Fibroblast of skin of left biceps (primary cell): ENCODE measurements around the gene ITCH.
A peak's percentile ranks its signal among the peaks of the same experiment; 100 is the strongest.
"Not testable (repeated sequence)": the region's sequence is repeated elsewhere in the genome, so short reads cannot be mapped to it uniquely, and the experiment has no call there.

Experiments
- DNase-seq, 2 experiments: peaks; one replicate each; pipeline ENCODE4 v3.0.0-alpha.2; 2013; ENCODE audit warnings: low read depth in 2 of 2

The ITCH gene

DNA sequence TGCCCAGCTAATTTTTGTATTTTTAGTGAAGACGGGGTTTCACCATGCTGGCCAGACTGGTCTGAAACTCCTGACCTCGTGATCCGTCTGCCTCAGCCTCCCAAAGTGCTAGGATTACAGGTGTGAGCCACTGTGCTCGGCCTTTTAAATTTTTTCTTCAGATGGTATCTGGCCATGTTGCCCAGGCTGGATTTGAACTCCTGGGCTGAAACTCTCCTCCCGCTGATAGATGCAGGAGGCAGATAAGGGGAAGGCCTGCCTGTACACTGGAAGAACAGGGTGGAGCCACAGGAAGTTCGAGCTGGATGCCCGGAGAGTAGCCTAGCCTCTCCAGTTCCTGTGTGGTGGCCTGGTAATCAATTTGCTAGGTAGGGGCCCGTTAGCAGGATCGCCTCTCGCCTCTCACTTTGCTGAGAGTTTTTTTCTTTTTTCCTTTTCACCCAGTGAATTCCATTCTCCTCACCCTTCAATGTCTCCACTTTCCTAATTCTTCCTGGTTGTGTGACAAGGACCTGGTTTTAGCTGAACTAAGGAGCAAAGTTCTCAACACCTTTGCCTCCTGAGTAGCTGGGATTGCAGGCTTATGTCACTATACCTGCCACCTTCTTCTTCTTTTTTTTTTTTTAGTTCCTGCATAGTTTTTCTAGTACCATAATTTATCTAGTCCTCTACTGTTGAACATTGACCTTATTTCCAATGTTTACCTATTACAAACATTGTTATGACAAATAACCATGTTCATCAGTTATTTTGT, 19.4 kb upstream of the ITCH start:
- no peak for DNase-seq

- DNase-seq = no peak
Measured at GRCh38 chr20:34344238-34344637, 18.8 kb upstream of the ITCH start.

DNA sequence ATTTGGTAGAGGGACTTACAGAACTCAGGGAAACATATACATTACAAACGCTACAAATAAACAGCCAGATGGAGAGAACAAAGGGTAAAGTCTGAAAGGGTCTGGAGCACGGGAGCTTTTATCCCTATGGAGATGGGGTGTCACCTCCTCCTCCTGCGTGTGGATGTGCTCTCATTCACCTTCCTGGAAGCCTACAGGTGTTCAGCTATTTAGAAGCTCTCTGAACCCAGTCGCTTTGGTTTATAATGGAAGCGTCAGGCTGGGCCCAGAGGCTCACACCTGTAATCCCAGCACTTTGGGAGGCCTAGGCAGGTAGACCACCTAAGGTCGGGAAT, 17.7 kb upstream of the ITCH start:
- DNase-seq = no peak

DNA sequence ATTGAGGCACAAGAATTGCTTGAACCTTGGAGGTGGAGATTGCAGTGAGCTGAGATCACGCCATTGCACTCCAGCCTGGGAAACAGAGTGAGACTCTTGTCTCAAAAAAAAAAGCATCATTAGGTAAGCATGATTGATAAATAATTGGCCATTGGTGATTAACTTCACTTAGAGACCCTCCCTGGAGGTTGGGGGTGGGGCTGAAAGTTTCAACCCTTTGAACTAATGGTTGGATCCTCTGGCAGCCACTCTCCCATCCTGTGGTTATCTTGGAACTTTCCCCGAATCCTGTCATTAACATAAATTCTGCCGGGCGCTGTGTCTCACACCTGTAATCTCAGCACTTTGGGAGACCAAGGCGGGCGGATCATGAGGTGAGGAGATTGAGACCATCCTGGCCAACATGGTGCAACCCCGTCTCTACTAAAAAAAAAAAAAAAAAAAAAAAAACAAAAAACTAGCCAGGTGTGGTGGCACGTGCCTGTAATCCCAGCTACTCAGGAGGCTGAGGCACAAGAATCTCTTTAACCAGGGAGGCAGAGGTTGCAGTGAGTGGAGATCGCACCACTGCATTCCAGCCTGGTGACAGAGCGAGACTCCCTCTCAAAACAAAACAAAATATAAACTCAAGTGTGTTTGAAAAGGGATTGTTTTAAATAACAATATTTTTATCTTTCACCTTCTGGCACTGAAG, 17.1 kb upstream of the ITCH start:
- not testable (repeated sequence) for DNase-seq

DNA sequence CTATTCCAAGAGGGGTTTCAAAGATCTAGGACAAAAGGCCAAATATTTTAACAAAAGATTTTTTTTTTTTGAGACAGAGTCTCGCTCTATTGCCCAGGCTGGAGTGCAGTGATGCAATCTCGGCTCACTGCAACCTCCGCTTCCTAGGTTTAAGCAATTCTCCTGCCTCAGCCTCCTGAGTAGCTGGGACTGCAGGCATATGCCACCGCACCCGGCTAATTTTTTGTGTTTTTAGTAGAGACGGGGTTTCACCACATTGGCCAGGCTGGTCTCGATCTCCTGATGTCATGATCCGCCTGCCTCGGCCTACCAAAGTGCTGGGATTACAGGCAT, 16.6 kb upstream of the ITCH start:
- DNase-seq = not testable (repeated sequence)

- DNase-seq = no peak
Measured at GRCh38 chr20:34347571-34347970, 15.5 kb upstream of the ITCH start.

DNA sequence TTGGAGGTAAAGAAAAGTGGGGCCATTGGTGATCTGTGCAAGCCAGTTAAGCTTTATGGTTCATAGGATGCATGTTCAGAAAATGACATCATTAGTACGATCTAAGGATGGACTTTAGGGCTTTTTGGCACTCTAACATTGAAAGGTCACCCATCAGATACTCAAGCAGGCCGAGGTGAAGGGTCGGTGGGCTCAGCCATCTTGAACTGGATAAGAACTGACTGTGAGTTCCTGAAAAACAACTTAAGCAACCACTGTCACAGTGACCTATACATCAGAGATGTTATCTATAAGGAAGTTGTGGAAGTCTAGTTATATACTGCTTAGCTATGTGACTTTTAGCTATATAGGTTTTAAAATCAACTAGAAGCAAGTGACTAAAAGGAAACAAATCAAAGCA, 13.0 kb upstream of the ITCH start:
- no peak for DNase-seq

GRCh38 chr20:34353467-34353866, 9.6 kb upstream of the ITCH start:
- DNase-seq = not testable (repeated sequence)

DNA sequence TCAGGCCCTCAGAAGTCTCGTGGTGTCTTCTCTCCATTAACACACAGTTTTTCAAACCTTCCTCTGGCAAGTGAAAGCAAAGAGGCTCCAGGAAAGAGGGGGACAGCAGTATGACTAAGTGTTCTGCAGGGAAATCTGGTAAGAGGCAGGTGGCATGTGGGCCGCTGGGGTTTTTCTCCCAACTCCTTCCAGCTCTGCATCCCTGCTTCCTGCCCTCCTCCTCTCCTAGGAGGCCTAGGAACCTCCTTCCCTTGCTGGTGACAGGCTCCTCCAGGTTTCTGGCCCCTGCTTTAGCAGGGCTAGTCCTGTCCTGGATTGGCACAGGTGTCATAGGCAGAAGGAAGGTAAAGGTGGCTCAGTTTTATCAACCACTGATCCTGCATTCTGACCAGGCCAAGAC, 7.6 kb upstream of the ITCH start:
- DNase-seq = no peak

- not testable (repeated sequence) for DNase-seq
Measured at GRCh38 chr20:34359729-34360128, 3.3 kb upstream of the ITCH start.

GRCh38 chr20:34362502-34363061, 491 bp upstream of the ITCH start:
- DNase-seq = no peak

DNA sequence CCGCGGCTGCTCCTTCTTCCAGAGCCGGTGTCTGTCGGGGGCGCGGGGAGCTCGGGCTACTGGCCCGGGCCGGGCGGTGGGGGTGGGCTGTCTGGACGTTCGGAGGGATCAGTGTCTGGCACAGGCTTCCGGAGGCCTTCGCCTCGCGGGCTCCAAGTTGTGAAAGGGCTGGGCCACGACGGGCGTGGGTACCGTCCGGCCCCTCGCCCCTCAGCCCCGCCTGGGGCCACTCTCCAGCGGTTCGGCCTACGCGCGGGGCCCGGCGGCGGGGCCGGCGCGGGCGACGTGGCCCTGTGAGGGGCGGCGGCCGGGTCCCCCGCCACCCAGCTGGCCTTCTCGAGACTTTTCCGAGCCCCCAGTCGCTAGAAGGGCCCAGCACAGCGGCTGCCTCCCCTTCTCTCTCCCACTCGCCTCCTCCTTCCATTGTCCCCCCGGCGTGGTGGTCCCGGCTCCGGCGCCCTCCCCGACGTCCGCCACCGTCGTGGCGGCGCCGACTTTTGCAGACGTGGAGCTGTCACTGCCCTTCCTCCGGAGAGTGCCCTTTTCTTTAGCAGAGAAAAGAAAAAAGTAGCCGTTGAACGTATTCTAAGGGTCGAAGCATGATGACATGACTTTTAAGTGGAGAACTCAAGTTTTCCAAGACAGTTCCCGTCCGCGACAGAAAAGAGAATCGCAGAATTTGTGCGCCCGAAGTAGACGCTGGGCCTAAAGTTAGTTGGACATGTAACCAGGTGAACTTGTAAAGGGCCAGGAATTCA, 571 bp downstream of the ITCH start:
- DNase-seq = peak; percentile 5 to 8

DNA sequence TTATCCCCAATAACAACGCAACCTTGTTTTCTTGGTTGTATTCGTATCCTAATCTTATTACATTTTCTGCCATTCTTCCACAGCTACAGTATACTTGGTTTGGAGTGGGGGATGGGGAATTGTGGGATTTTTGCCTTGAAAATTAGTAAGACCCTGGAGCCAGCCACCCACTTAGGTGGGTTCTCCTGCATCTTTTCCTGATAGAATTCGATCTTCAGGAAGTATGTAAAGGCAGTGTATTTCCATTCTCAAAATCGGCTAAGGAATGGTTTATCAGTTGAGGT, 1.1 kb downstream of the ITCH start:
- DNase-seq = no peak

- DNase-seq = no peak
Measured at GRCh38 chr20:34365765-34366213, 2.7 kb downstream of the ITCH start.

DNA sequence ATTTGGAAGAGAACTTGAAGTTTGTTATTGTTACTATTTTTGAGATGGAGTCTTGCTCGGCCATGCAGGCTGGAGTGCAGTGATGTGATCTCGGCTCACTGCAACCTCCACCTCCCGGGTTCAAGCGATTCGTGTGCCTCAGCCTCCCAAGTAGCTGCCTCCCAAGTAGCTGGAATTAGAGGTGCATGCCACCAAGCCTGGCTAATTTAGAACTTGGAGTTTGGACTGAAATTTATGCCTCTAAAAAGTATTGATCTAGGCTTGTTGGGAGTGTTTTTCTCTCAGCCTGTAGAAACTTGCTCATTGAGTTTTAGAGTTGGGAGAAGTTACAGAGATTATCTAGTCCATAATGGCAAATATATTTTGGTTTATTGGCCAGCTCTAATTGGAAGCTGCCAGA, 4.1 kb downstream of the ITCH start:
- no peak for DNase-seq

GRCh38 chr20:34367911-34368310, 4.8 kb downstream of the ITCH start:
- not testable (repeated sequence) for DNase-seq

- DNase-seq = no peak
Measured at GRCh38 chr20:34368547-34368946, 5.5 kb downstream of the ITCH start.

GRCh38 chr20:34369265-34369664, 6.2 kb downstream of the ITCH start:
- DNase-seq = no peak

DNA sequence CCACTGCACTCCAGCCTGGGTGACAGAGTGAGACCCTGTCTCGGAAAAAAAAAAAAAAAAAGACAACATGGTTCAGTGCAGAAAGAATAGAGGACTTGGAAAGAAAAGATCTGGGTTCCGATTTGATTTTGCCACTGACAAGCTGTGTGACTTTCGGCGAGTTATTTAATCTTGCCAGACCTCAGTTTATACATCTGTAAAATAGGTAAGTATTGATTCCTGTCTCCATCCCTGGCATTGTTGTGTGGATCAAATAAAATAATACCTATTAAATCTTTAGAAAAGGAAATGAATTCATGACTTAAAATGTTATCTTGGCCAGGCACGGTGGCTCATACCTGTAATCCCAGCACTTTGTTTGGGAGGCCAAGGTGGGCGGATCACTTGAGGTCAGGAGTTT, 7.0 kb downstream of the ITCH start:
- DNase-seq = no peak

- no peak for DNase-seq
Measured at GRCh38 chr20:34373445-34373844, 10.4 kb downstream of the ITCH start.

DNA sequence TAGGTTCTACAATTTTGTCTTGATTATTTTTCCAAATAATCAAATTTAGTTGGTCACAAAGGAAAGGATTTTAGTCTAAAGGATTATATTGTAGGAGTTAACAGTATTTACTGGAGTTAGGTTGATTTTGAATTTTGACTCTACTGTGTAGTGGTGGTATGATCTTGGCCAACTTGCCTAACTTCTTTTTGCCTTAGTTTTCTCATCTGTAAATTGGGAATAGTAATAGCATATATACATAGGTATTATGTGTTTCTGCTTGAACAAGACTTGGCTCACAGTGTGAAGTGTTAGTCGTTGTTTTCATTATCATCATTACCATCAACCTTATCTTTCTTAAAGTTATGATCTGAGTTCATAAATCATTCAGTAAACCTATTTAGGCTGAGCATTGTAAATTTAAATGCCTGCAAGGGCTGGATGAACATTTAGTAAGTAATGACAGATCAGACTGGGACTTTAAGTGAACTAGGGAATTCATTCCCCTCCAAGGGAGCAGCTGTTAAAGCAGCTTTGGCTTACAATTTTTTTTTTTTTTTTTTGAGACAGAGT, 11.2 kb downstream of the ITCH start:
- no peak for DNase-seq

GRCh38 chr20:34375977-34376430, 12.9 kb downstream of the ITCH start:
- DNase-seq = no peak
